ENCODE measurements around the gene ITSN2. TPM values are rescaled to one million over a fixed set of nuclear protein-coding genes. Genes with fewer than 3 reads are reported as not detected.

Gene ITSN2
- total and polyA plus RNA-seq, 10 donors: 41.1 to 150 (median 107) TPM

DNA sequence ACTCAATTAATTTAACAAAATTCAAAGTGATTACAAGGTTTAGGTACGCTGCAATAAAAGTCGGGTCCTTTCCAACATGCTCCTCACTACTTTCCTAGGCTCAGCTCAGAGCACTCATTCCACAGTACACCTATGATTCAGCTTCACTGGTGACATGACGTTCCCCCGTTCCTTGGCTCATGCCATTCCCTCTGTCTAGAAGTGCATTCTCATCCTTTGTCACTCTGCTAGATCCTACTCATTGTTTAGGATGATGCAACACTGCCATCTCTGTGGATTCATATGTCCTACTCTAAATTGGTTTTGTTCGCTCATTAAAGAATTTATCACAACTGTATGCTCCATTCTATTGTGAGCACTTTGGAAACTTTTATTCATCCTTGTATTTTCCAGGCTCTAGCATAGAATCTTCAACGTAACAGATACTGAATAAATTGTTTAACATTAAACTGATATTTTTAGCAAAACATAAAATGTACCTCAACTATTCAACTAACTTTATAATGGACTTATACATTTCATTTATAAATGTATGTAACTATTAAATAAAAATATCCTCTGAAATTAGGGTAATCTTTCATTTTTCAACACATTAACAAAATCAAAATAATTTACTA, 106.9 kb downstream of the ITSN2 start:
- H3K36me3 ChIP-seq: peaks cover 0 to 97% (median 85%) of the 10 kb centered on the region in 6 donors
- no peak overlapping the region for H3K27ac ChIP-seq
- TF ChIP-seq POLR2AphosphoS5 (IDR thresholded peaks at IDR 0.05): no peak
- no peak for TF ChIP-seq CTCF (IDR thresholded peaks at IDR 0.05 in 8 of 11, conservative IDR thresholded peaks at IDR 0.05 in 3 of 11)
- no peak for TF ChIP-seq POLR2A (IDR thresholded peaks at IDR 0.05)
- no peak for DNase-seq
- H3K9me3 ChIP-seq: no peaks in the 10 kb centered on the region
- no peaks in the 10 kb centered on the region for H3K4me1 ChIP-seq
- intact Hi-C loops (cut with DNase I; ENCODE audit: low total_unique reads): no loop called here
- H3K4me3 ChIP-seq: no peak overlapping the region
- no peaks in the 10 kb centered on the region for H3K27me3 ChIP-seq (replicated peaks in 1 of 7)
- 95 to 98% (median 96%) methylated on average over 6 of the region's 6 CpGs for WGBS, 5 donors

DNA sequence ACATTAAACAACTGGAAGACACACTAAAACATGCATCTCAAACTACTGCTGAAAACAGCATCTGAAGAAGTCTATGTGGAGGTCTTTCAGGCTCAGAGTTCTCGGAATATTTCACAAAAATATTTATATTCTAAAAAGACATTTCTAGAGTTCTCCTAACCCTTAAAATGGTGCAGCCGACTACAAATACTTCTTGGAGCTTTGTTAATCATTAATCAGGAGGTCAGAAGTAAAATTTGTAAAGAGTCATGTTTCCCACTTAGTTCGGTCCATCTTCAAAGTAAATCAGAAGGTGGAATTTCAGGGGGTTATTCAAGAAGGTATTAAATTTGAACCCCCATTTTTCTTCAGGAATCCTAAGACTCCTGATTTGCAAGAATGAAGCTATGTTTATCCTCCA, 112.7 kb downstream of the ITSN2 start:
- no peak for DNase-seq
- TF ChIP-seq POLR2AphosphoS5 (IDR thresholded peaks at IDR 0.05): no peak
- TF ChIP-seq POLR2A (IDR thresholded peaks at IDR 0.05): no peak
- TF ChIP-seq CTCF (IDR thresholded peaks at IDR 0.05 in 8 of 11, conservative IDR thresholded peaks at IDR 0.05 in 3 of 11): no peak
- no peak overlapping the region for H3K4me3 ChIP-seq
- no peak overlapping the region for H3K27ac ChIP-seq
- H3K4me1 ChIP-seq: peaks cover 0 to 10% (median 0%) of the 10 kb centered on the region in 6 donors
- no peaks in the 10 kb centered on the region for H3K27me3 ChIP-seq (replicated peaks in 1 of 7)
- intact Hi-C loops (cut with DNase I; ENCODE audit: low total_unique reads): no loop called here
- 92 to 97% (median 96%) methylated on average over 3 of the region's 3 CpGs for WGBS, 5 donors
- H3K36me3 ChIP-seq: peaks cover 3 to 97% (median 78%) of the 10 kb centered on the region in 6 donors
- no peaks in the 10 kb centered on the region for H3K9me3 ChIP-seq

- intact Hi-C loops (cut with DNase I; ENCODE audit: low total_unique reads): no loop called here
- WGBS, 5 donors: 89 to 100% (median 93%) methylated on average over 1 of the region's 1 CpG
- Histone ChIP-seq H3K27ac (no peak overlapping the region), H3K4me1 (peaks cover 0 to 10% (median 0%) of the 10 kb centered on the region in 6 donors), H3K27me3 (replicated peaks in 1 of 7) (no peaks in the 10 kb centered on the region), H3K4me3 (no peak overlapping the region), H3K9me3 (no peaks in the 10 kb centered on the region), H3K36me3 (peaks cover 3 to 97% (median 75%) of the 10 kb centered on the region in 6 donors)
- DNase-seq: no peak
- TF ChIP-seq POLR2AphosphoS5 (IDR thresholded peaks at IDR 0.05) (no peak), POLR2A (IDR thresholded peaks at IDR 0.05) (no peak), CTCF (IDR thresholded peaks at IDR 0.05 in 8 of 11, conservative IDR thresholded peaks at IDR 0.05 in 3 of 11) (no peak)
These were observed 113.2 kb downstream of the ITSN2 start for GRCh38 chr2:24247164-24247563.

- no peak overlapping the region for H3K4me3 ChIP-seq
- H3K36me3 ChIP-seq: peaks cover 3 to 99% (median 74%) of the 10 kb centered on the region in 6 donors
- no peaks in the 10 kb centered on the region for H3K27me3 ChIP-seq (replicated peaks in 1 of 7)
- DNase-seq: no peak
- no peaks in the 10 kb centered on the region for H3K9me3 ChIP-seq
- 81 to 92% (median 83%) methylated on average over 4 of the region's 4 CpGs for WGBS, 5 donors
- TF ChIP-seq POLR2A (IDR thresholded peaks at IDR 0.05): no peak
- TF ChIP-seq POLR2AphosphoS5 (IDR thresholded peaks at IDR 0.05): no peak
- no peak for TF ChIP-seq CTCF (IDR thresholded peaks at IDR 0.05 in 8 of 11, conservative IDR thresholded peaks at IDR 0.05 in 3 of 11)
- intact Hi-C loops (cut with DNase I; ENCODE audit: low total_unique reads): no loop called here
- H3K4me1 ChIP-seq: peaks cover 0 to 10% (median 0%) of the 10 kb centered on the region in 6 donors
- H3K27ac ChIP-seq: no peak overlapping the region
These were observed 114.2 kb downstream of the ITSN2 start for GRCh38 chr2:24245986-24246776.
